ENCODE results near the gene NPDC1.

Gene NPDC1

DNA sequence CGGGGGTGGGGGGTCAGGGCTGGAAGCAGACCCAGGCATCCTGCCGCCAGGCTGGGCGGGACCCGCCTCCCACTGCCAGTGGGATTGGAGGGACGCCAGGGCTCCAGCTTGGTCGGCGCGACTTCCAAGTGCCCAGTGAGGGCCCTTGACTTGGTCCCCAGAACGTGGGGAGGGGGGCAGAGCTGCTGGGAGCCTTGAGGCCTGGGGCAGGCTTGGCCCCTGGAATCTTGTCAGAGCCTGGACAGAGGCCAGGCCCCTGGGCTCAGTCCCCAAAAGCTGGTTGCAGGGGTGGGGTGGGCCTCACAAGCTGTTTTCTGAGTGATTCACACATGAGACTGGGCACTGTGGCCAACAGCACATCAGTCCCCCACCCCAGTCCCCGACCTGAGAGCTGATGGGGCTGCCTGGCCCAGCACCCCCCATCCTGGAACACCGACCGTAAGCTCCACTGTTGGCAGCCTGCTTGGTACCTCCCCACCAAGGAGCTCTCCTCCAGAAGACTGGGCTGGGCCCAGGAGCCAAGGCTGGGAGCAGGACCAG lies 50.1 kb downstream of the NPDC1 start:
- DNase-seq (ENCODE audit: low read depth in 1 of 2, low spot score in 1 of 2) = no peak

DNA sequence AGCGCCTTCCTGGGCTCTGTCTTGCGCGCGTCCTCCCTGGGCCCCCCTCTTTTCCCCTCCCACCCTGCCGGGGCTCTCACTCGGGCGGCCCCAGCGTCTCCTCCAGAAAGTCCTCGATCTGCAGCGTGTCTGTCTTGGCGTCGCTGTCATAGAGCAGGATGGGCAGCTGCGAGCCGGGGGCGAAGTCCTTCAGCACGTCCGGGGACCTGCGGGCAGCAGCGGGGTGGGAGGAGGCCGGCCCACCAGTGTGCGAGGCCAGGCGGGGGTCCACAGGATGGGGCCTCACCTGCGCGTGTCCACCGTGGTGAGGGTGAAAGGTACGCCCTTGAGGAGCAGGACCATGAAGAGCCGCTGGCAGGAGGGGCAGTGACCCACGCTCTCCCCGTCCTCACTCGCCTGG lies 50.6 kb downstream of the NPDC1 start:
- no peak for DNase-seq (ENCODE audit: low read depth in 1 of 2, low spot score in 1 of 2)

DNA sequence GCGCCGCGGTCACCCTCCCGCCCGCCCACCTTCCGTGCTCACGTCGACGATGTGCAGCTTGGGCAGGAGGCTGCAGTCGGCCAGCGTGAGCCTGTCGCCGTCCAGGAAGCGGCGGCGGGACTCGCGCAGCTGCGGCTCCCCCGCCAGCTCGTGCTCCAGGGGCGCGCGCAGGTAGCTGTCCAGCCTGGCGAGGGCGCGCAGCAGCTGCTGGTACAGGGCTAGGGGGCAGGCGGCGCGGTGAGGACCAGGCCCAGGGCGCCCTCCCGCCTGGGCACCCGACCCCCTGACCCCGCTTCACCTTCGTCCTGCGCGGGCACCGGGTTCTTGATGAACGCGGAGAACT lies 51.1 kb downstream of the NPDC1 start:
- no peak for DNase-seq (ENCODE audit: low read depth in 1 of 2, low spot score in 1 of 2)

DNA sequence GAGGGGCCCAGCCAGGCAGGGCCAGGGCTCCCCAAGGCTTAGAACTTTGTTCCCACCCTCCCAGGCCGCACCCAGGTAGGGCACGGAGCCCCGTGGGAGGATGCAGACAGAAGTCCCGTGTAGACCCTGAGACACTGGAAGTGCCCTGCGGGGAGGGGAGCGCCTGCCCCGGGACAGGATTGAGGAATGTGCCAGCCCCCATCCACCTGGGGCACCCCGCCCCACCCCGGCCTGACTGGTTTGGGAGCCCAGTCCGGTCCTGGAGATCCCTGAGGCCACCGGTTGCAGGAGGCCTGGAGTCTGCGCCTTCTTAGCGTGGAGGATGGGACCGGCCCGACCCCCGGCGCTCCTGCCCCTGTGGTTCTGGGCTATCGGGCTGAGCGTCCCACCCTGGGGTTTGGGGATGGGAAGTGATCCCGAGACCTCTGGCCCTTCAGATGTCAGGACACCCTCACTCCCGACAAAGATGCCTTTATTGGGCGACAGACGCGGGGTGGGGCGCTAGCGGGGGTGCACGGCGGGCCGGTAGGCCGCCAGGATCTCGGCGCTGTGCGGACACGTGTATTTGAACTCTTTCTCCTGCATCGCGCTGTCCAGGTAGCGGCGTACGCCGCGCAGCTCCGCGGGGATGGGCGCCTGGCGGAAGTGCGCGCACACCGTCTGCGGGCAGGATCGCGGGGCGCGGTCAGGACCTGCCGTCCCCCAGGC lies 51.6 kb downstream of the NPDC1 start:
- no peak for DNase-seq (ENCODE audit: low read depth in 1 of 2, low spot score in 1 of 2)

DNA sequence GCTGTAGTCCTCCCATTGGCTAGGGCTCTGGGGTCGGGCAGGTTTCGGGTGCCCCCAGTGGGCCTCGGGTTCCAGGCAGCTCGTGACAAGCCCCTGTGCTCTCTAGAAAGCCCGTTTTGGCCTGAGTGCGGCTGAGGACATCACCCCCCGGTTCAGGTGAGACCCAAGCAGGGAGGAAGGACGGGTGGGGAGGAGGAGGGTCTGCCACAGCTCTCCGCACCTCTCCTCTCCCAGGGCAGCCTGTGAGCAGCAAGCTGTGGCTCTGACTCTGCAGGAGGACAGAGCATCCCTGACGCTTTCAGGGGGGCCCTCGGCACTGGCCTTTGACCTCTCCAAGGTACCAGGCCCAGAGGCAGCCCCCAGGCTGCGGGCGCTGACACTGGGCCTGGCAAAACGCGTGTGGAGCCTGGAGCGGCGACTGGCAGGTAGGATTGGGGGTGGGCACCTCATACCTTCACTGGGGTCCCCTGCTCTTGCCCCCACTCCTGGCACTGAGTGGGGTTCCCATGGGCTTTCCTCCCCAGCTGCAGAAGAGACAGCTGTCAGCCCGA lies 53.1 kb downstream of the NPDC1 start:
- no peak for DNase-seq (ENCODE audit: low read depth in 1 of 2, low spot score in 1 of 2)

DNA sequence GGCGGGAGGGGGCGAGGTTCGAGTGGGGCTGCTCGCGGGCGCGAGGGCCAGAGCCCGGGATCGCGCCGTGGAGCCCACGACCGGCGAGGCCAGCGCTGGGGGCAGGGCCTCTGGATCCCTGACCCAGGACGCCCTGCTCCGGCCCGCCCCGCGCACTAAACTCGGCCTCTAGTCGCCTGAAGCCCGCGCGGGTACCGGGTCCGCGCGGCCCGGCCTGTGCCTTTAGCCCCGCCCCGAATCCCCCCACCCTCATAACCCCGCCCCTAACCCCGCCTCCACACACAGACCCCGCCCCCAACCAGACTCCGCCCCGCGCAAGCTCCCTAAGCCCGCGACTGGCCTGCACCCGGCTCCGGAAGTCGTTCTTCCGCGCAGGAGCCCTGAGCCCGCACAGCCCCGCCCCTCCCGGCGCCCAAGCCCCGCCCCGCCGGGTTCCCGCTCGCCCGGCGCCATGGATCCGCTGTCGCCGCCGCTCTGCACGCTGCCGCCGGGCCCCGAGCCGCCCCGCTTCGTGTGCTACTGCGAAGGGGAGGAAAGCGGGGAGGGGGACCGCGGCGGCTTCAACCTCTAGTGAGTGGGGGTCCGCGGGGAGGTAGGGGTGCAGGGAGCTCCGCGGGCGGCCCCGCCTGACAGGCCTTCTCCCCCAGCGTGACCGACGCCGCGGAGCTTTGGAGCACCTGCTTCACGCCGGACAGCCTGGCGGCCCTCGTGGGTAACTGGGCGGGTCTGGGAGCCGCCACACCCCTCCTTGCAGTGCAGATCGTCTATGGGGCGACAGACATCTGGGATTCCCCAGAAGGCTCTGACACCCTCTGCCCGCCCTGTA lies 53.8 kb downstream of the NPDC1 start, which contains the start of gene PAXX:
Gene PAXX, plus strand, starts transcription at position 430 of the 826 bp plus-strand sequence. Its CDS starts 22 bp downstream, at position 452.
- DNase-seq (ENCODE audit: low read depth in 1 of 2, low spot score in 1 of 2) = peak; percentile 87

DNA sequence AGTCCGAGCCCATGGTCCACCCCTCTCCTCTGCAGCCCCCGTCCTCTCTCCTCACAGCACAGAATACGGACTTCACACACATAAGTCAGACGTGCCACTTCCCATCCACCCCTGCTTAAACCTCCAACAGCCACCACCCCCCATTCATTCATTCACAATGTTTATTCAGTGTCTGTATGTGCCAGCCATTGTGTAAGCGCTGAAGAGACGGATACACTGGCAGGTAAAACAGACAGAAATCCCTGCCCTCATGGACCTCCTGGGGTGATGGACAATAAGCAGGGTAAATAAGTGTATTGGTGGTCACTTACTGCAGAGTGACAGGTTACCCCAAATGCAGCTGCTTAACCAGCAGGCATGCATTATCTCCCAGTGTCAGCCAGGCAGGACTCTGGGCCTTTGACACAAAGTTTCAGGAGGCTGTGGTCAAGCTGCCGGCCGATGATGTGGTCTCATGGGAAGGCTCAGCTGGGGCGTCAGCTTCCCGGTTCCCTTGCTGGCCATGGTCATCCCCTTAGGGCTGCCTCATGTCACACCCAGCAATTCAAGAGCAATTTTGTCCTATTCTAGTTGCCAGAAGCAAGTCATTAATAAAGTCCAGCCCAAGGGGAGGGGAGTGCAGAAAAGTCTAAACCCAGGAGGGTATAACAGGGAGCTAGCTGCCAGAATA lies 55.6 kb downstream of the NPDC1 start:
- DNase-seq (ENCODE audit: low read depth in 1 of 2, low spot score in 1 of 2) = no peak
